ENCODE results near the gene LRP1. TPM values are rescaled to one million over a fixed set of nuclear protein-coding genes. Genes with fewer than 3 reads are reported as not detected.

The LRP1 gene
- total and polyA plus RNA-seq, 2 of the 13 experiments (the other 11 are each of a cell fraction or from before 2014, with no cell fraction given): 14.7 to 30.8 TPM

GRCh38 chr12:57226588-57227314, 98.5 kb downstream of the LRP1 start (continued):
- TF ChIP-seq ZKSCAN5 (CRISPR knock-in tag; IDR thresholded peaks at IDR 0.05) (no peak), HOXA9 (CRISPR knock-in tag; IDR thresholded peaks at IDR 0.05; ENCODE audit: borderline replicate concordance) (no peak), ZNF274 (CRISPR knock-in tag; IDR thresholded peaks at IDR 0.05) (no peak), AHR (CRISPR knock-in tag; IDR thresholded peaks at IDR 0.05) (no peak), ZNF75D (CRISPR knock-in tag; IDR thresholded peaks at IDR 0.05; ENCODE audit: borderline replicate concordance) (no peak), ARNT (IDR thresholded peaks at IDR 0.05) (no peak), NFYB (CRISPR knock-in tag; IDR thresholded peaks at IDR 0.05) (no peak), GMEB2 (CRISPR knock-in tag; IDR thresholded peaks at IDR 0.05; ENCODE audit: low read depth) (no peak)
- TF ChIP-seq, protein P1, sequence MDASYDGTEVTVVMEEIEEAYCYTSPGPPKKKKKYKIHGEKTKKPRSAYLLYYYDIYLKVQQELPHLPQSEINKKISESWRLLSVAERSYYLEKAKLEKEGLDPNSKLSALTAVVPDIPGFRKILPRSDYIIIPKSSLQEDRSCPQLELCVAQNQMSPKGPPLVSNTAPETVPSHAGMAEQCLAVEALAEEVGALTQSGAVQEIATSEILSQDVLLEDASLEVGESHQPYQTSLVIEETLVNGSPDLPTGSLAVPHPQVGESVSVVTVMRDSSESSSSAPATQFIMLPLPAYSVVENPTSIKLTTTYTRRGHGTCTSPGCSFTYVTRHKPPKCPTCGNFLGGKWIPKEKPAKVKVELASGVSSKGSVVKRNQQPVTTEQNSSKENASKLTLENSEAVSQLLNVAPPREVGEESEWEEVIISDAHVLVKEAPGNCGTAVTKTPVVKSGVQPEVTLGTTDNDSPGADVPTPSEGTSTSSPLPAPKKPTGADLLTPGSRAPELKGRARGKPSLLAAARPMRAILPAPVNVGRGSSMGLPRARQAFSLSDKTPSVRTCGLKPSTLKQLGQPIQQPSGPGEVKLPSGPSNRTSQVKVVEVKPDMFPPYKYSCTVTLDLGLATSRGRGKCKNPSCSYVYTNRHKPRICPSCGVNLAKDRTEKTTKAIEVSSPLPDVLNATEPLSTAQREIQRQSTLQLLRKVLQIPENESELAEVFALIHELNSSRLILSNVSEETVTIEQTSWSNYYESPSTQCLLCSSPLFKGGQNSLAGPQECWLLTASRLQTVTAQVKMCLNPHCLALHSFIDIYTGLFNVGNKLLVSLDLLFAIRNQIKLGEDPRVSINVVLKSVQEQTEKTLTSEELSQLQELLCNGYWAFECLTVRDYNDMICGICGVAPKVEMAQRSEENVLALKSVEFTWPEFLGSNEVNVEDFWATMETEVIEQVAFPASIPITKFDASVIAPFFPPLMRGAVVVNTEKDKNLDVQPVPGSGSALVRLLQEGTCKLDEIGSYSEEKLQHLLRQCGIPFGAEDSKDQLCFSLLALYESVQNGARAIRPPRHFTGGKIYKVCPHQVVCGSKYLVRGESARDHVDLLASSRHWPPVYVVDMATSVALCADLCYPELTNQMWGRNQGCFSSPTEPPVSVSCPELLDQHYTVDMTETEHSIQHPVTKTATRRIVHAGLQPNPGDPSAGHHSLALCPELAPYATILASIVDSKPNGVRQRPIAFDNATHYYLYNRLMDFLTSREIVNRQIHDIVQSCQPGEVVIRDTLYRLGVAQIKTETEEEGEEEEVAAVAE (CRISPR knock-in tag; IDR thresholded peaks at IDR 0.05; ENCODE audit: borderline replicate concordance): no peak
- TF ChIP-seq, protein P2, sequence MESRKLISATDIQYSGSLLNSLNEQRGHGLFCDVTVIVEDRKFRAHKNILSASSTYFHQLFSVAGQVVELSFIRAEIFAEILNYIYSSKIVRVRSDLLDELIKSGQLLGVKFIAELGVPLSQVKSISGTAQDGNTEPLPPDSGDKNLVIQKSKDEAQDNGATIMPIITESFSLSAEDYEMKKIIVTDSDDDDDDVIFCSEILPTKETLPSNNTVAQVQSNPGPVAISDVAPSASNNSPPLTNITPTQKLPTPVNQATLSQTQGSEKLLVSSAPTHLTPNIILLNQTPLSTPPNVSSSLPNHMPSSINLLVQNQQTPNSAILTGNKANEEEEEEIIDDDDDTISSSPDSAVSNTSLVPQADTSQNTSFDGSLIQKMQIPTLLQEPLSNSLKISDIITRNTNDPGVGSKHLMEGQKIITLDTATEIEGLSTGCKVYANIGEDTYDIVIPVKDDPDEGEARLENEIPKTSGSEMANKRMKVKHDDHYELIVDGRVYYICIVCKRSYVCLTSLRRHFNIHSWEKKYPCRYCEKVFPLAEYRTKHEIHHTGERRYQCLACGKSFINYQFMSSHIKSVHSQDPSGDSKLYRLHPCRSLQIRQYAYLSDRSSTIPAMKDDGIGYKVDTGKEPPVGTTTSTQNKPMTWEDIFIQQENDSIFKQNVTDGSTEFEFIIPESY (CRISPR knock-in tag; IDR thresholded peaks at IDR 0.05): 0 out of 2 replicates have a peak, but pooled peaks have one; percentile 18

All from HepG2 (cell line).